Osteoblast (primary cell): ENCODE data around the gene KLHL6. TPM values are rescaled to one million over a fixed set of nuclear protein-coding genes. Genes with fewer than 3 reads are reported as not detected.
"Not testable (repeated sequence)": the region's sequence is repeated elsewhere in the genome, so short reads cannot be mapped to it uniquely, and the experiment has no call there.

Source experiments
- DNase-seq: peaks from one replicate; pipeline ENCODE4 v3.0.0; 2011; ENCODE audit warnings: low spot score, mixed read lengths; ENCODE audit not compliant: insufficient read length; ENCODE audit errors: missing footprints
- H2AFZ ChIP-seq: 2 replicates; pipeline ENCODE4 v1.6.0; 2011; ENCODE audit warnings: mild to moderate bottlenecking, low read length
- H3K27ac ChIP-seq: 2 replicates; pipeline ENCODE4 v1.5.1; 2011; ENCODE audit warnings: mild to moderate bottlenecking, low read depth, low read length, moderate library complexity
- H3K27me3 ChIP-seq: 2 replicates; pipeline ENCODE4 v1.6.0; 2012; ENCODE audit warnings: mild to moderate bottlenecking, control low read depth, inconsistent platforms, low read length, moderate library complexity; ENCODE audit not compliant: insufficient read depth
- H3K36me3 ChIP-seq: 2 replicates; pipeline ENCODE4 v1.5.1; 2011; ENCODE audit warnings: mild to moderate bottlenecking, low read length, control low read depth, moderate library complexity; ENCODE audit not compliant: insufficient read depth
- H3K4me1 ChIP-seq: 2 replicates; pipeline ENCODE4 v1.5.1; 2011; ENCODE audit warnings: mild to moderate bottlenecking, low read length, control low read depth, moderate library complexity; ENCODE audit not compliant: insufficient read depth
- H3K4me2 ChIP-seq: 2 replicates; pipeline ENCODE4 v1.6.0; 2011; ENCODE audit warnings: mild to moderate bottlenecking, low read length; ENCODE audit not compliant: insufficient read depth
- H3K4me3 ChIP-seq: fragments of 200-600 bp; sonication (generic); 3 replicates; pipeline ENCODE4 v1.5.1; 2012; ENCODE audit warnings: mild to moderate bottlenecking, low read length, inconsistent platforms; ENCODE audit not compliant: insufficient read depth
- H3K79me2 ChIP-seq: 2 replicates; pipeline ENCODE4 v1.6.0; 2012; ENCODE audit warnings: mild to moderate bottlenecking, low read length, control low read depth, inconsistent platforms; ENCODE audit not compliant: insufficient read depth
- H3K9me3 ChIP-seq: 2 replicates; pipeline ENCODE4 v1.5.1; 2011; ENCODE audit warnings: low read depth, low read length, control low read depth
- H4K20me1 ChIP-seq: 2 replicates; pipeline ENCODE4 v1.6.0; 2012; ENCODE audit warnings: mild to moderate bottlenecking, low read length, control low read depth; ENCODE audit not compliant: insufficient read depth
- total RNA-seq: library from RNA; depleted of rRNA; stranded (reverse); fragments of >200 nt; gene quantifications from 2 replicates; pipeline ENCODE4 v1.2.3, GENCODE V29; 2012
- TF ChIP-seq, protein P1 (sequence below): IDR thresholded peaks from 2 replicates; pipeline ENCODE4 v1.5.1; 2011; ENCODE audit warnings: mild to moderate bottlenecking, low read depth, low read length, moderate library complexity; ENCODE audit errors: extremely low read depth

The KLHL6 gene
- total RNA-seq, 1 donor, result under 0.01 TPM

GRCh38 chr3:183577346-183577745 lies 21.8 kb upstream of the KLHL6 start:
- H3K27ac ChIP-seq, result no peak overlapping the region
- no peak overlapping the region for H3K4me3 ChIP-seq
- DNase-seq, result no peak
- no peak overlapping the region for H3K4me2 ChIP-seq
- H3K79me2 ChIP-seq, result no peaks in the 10 kb centered on the region
- H4K20me1 ChIP-seq, result no peaks in the 10 kb centered on the region
- no peaks in the 10 kb centered on the region for H3K36me3 ChIP-seq
- TF ChIP-seq, protein P1, sequence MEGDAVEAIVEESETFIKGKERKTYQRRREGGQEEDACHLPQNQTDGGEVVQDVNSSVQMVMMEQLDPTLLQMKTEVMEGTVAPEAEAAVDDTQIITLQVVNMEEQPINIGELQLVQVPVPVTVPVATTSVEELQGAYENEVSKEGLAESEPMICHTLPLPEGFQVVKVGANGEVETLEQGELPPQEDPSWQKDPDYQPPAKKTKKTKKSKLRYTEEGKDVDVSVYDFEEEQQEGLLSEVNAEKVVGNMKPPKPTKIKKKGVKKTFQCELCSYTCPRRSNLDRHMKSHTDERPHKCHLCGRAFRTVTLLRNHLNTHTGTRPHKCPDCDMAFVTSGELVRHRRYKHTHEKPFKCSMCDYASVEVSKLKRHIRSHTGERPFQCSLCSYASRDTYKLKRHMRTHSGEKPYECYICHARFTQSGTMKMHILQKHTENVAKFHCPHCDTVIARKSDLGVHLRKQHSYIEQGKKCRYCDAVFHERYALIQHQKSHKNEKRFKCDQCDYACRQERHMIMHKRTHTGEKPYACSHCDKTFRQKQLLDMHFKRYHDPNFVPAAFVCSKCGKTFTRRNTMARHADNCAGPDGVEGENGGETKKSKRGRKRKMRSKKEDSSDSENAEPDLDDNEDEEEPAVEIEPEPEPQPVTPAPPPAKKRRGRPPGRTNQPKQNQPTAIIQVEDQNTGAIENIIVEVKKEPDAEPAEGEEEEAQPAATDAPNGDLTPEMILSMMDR, result no peak
- peaks cover 4% of the 10 kb centered on the region for H3K4me1 ChIP-seq
- no peaks in the 10 kb centered on the region for H3K9me3 ChIP-seq
- peaks cover 19% of the 10 kb centered on the region for H3K27me3 ChIP-seq
- no peak overlapping the region for H2AFZ ChIP-seq

DNA sequence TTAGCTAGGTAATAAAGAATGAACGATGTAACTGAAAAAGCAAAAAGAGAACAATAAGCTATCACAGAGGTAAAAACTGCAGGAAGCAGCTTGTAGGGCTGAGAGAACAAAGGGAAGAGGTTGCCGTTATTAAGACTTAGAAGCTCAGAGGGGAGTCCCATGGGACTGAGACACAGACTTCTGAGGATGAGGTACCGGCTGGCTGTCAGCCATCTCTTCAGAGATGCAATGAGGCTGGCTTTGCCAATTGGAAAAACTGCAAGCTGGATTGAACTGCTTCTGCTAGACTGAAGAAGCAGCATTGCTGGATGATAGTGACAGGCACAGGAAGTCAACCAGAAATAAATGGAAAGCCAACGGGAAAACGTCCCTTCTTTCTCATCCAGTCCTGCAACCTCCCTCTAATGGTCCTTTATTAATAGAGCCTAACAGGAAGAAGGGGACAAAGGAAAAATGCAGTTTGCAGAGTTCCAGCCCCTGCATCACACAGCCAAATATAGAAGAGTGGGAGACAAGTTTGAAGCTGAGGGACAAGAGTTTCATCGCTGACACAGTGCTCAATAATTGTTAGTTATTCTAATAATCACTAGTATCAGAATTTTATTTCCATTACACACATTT lies 21.1 kb upstream of the KLHL6 start:
- peaks cover 19% of the 10 kb centered on the region for H3K27me3 ChIP-seq
- H3K4me3 ChIP-seq, result no peak overlapping the region
- H3K4me1 ChIP-seq, result peaks cover 4% of the 10 kb centered on the region
- no peaks in the 10 kb centered on the region for H3K36me3 ChIP-seq
- no peak overlapping the region for H3K27ac ChIP-seq
- TF ChIP-seq, protein P1, result no peak
- H3K9me3 ChIP-seq, result no peaks in the 10 kb centered on the region
- no peak overlapping the region for H3K4me2 ChIP-seq
- no peaks in the 10 kb centered on the region for H4K20me1 ChIP-seq
- H2AFZ ChIP-seq, result no peak overlapping the region
- no peak for DNase-seq
- no peaks in the 10 kb centered on the region for H3K79me2 ChIP-seq

DNA sequence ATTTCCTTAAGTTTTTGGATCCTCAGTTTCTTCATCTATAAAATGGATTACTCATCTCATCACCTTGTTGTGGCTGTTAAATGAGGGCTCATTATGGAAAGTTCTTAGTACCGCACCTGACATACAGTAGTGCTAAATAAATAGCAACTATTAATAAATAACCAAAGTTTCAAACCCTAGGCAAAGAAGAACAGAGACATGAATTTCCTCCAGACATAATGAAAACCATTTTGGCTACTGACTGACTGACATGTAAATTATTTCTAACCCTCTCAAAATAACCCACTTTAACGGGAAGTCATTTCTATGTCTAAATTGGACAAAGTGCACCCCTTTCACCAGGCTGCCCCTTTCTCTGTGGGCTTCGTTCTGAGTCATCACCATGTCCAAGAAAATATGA lies 17.4 kb upstream of the KLHL6 start:
- no peak for DNase-seq
- Histone ChIP-seq H2AFZ (no peak overlapping the region), H4K20me1 (no peaks in the 10 kb centered on the region), H3K27ac (no peak overlapping the region), H3K27me3 (peaks cover 10% of the 10 kb centered on the region), H3K9me3 (no peaks in the 10 kb centered on the region), H3K4me2 (no peak overlapping the region), H3K4me3 (no peak overlapping the region), H3K79me2 (no peaks in the 10 kb centered on the region), H3K36me3 (no peaks in the 10 kb centered on the region), H3K4me1 (no peaks in the 10 kb centered on the region)
- TF ChIP-seq, protein P1, result no peak

DNA sequence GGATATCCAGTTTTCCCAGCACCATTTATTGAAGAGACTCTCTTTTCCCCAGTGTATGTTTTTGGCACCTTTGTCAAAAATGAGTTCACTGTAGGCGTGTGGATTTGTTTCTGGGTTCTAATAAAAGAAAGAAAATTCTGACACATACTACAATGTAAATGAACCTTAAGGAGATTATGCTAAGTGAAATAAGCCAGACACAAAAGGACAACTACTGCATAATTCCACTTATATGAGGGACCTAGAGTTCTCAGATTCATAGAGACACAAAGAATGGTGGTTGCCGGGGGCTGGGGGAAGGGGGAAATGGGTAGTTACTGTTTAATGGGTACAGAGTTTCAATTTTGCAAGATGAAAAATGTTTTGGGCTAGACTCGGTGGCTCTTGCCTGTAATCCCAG lies 14.7 kb upstream of the KLHL6 start:
- not testable (repeated sequence) for DNase-seq, H2AFZ ChIP-seq, H3K4me2 ChIP-seq, H3K27me3 ChIP-seq, H4K20me1 ChIP-seq, H3K36me3 ChIP-seq, H3K4me3 ChIP-seq, H3K27ac ChIP-seq, H3K9me3 ChIP-seq, H3K4me1 ChIP-seq, H3K79me2 ChIP-seq
